ENCODE measurements around the gene MKKS. TPM values are rescaled to one million over a fixed set of nuclear protein-coding genes. Genes with fewer than 3 reads are reported as not detected.
A peak's percentile ranks its signal among the peaks of the same experiment; 100 is the strongest.

Gene MKKS
- total RNA-seq, 1 donor from 2014 or later = 22.3 TPM

- Mint-ChIP-seq H3K4me1 (peaks cover 11% of the 10 kb centered on the region), H3K9me3 (no peaks in the 10 kb centered on the region), H3K36me3 (ENCODE audit: low read depth) (no peaks in the 10 kb centered on the region), H3K27me3 (ENCODE audit: low read depth) (no peaks in the 10 kb centered on the region), H3K27ac (ENCODE audit: unreplicated experiment) (no peak overlapping the region), H3K4me3 (no peak overlapping the region)
- TF ChIP-seq CTCF (conservative IDR thresholded peaks at IDR 0.05) = no peak
- DNase-seq (ENCODE audit: low read depth, low spot score) = no peak
Measured at GRCh38 chr20:10445758-10446157, 11.7 kb upstream of the MKKS start.

- Mint-ChIP-seq H3K36me3 (ENCODE audit: low read depth) (no peaks in the 10 kb centered on the region), H3K27ac (ENCODE audit: unreplicated experiment) (no peak overlapping the region), H3K9me3 (no peaks in the 10 kb centered on the region), H3K4me3 (no peak overlapping the region), H3K4me1 (peaks cover 11% of the 10 kb centered on the region), H3K27me3 (ENCODE audit: low read depth) (no peaks in the 10 kb centered on the region)
- no peak for DNase-seq (ENCODE audit: low read depth, low spot score)
- no peak for TF ChIP-seq CTCF (conservative IDR thresholded peaks at IDR 0.05)
Measured at GRCh38 chr20:10443936-10444335, 9.9 kb upstream of the MKKS start.

GRCh38 chr20:10438217-10438616 lies 4.2 kb upstream of the MKKS start:
- H3K27ac Mint-ChIP-seq (ENCODE audit: unreplicated experiment) = no peak overlapping the region
- peak overlapping the region; percentile 33 for H3K4me3 Mint-ChIP-seq
- no peaks in the 10 kb centered on the region for H3K27me3 Mint-ChIP-seq (ENCODE audit: low read depth)
- DNase-seq (ENCODE audit: low read depth, low spot score) = no peak
- H3K9me3 Mint-ChIP-seq = no peaks in the 10 kb centered on the region
- no peak for TF ChIP-seq CTCF (conservative IDR thresholded peaks at IDR 0.05)
- H3K4me1 Mint-ChIP-seq = peaks cover 17% of the 10 kb centered on the region
- H3K36me3 Mint-ChIP-seq (ENCODE audit: low read depth) = peaks cover under 1% of the 10 kb centered on the region

- DNase-seq (ENCODE audit: low read depth, low spot score) = no peak
- TF ChIP-seq CTCF (conservative IDR thresholded peaks at IDR 0.05) = no peak
- no peaks in the 10 kb centered on the region for H3K27me3 Mint-ChIP-seq (ENCODE audit: low read depth)
- no peak overlapping the region for H3K27ac Mint-ChIP-seq (ENCODE audit: unreplicated experiment)
- H3K9me3 Mint-ChIP-seq = no peaks in the 10 kb centered on the region
- peaks cover 2% of the 10 kb centered on the region for H3K36me3 Mint-ChIP-seq (ENCODE audit: low read depth)
- H3K4me1 Mint-ChIP-seq = peaks cover 29% of the 10 kb centered on the region
- H3K4me3 Mint-ChIP-seq = peak overlapping the region; percentile 97
Measured at GRCh38 chr20:10436053-10436699, 2.2 kb upstream of the MKKS start.

- Mint-ChIP-seq H3K27ac (ENCODE audit: unreplicated experiment) (peak within 1 kb of the TSS; percentile 95), H3K9me3 (no peaks in the 10 kb centered on the region), H3K36me3 (ENCODE audit: low read depth) (peaks cover 2% of the 10 kb centered on the region), H3K4me3 (peak within 1 kb of the TSS; percentile 97), H3K4me1 (peaks cover 37% of the 10 kb centered on the region), H3K27me3 (ENCODE audit: low read depth) (no peaks in the 10 kb centered on the region)
- peak; percentile 74 for DNase-seq (ENCODE audit: low read depth, low spot score)
- TF ChIP-seq CTCF (conservative IDR thresholded peaks at IDR 0.05) = no peak
Measured at GRCh38 chr20:10434832-10435812, 1.1 kb upstream of the MKKS start, which contains the start of gene SLX4IP. Gene SLX4IP, plus strand, starts transcription at chr20:10435305. Its CDS starts 22,900 bp downstream, at chr20:10458205.
